Ectodermal cell (in vitro differentiated cells): Measurements from ENCODE around the gene GPATCH2L.

ENCODE experiments used
- H3K27ac ChIP-seq: 2 replicates; pipeline ENCODE4 v1.7.0; 2013; ENCODE audit warnings: mild to moderate bottlenecking, low read depth, low read length; ENCODE audit not compliant: insufficient read depth, poor library complexity, severe bottlenecking
- H3K27me3 ChIP-seq: 2 replicates; pipeline ENCODE4 v1.7.0; 2013; ENCODE audit warnings: mild to moderate bottlenecking, low read length; ENCODE audit not compliant: insufficient read depth, control insufficient read depth, poor library complexity, severe bottlenecking
- H3K36me3 ChIP-seq: one replicate; pipeline ENCODE4 v1.7.0; 2013; ENCODE audit warnings: low read length; ENCODE audit not compliant: control insufficient read depth, insufficient read depth
- H3K4me1 ChIP-seq: one replicate; pipeline ENCODE4 v1.7.0; 2013; ENCODE audit warnings: low read length; ENCODE audit not compliant: control insufficient read depth, insufficient read depth
- H3K4me3 ChIP-seq: 2 replicates; pipeline ENCODE4 v1.7.0; 2013; ENCODE audit warnings: low read depth, low read length, control low read depth; ENCODE audit not compliant: insufficient read depth
- H3K9me3 ChIP-seq: 2 replicates; pipeline ENCODE4 v1.7.0; 2013; ENCODE audit warnings: mild to moderate bottlenecking, low read length, moderate library complexity; ENCODE audit not compliant: control insufficient read depth
- WGBS, 2 experiments: methylation state at CpG; one replicate each; pipeline ENCODE4 v1.1.7; 2013; ENCODE audit warnings: missing lambda C conversion rate in 2 of 2; 5-methylcytosine and 5-hydroxymethylcytosine counted together

The GPATCH2L gene

DNA sequence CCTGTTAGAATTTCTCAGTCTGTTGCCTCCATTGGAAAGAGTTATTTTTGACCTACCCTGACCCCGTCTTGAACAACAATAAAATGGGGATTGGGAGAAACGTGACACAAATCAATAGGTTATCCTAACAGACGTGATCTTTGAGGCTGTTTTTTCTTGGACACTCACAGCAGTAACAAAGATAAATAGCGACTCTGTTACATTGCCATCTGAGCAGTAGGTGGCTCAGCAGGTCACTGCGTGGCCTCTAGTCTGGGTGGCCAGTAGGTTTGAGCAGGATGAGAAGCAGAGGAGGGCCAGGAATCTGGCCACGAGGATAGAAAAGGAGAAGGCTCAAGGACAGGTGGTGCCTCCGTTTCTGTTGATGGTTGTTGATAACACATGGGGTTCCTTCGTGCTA lies 101.4 kb downstream of the GPATCH2L start:
- Histone ChIP-seq H3K36me3 (no peaks in the 10 kb centered on the region), H3K9me3 (no peaks in the 10 kb centered on the region), H3K27ac (no peak overlapping the region), H3K4me3 (no peak overlapping the region), H3K4me1 (peaks cover 8% of the 10 kb centered on the region), H3K27me3 (no peaks in the 10 kb centered on the region)
- 91 to 92% methylated on average over 8 of the region's 8 CpGs for WGBS, 2 experiments

DNA sequence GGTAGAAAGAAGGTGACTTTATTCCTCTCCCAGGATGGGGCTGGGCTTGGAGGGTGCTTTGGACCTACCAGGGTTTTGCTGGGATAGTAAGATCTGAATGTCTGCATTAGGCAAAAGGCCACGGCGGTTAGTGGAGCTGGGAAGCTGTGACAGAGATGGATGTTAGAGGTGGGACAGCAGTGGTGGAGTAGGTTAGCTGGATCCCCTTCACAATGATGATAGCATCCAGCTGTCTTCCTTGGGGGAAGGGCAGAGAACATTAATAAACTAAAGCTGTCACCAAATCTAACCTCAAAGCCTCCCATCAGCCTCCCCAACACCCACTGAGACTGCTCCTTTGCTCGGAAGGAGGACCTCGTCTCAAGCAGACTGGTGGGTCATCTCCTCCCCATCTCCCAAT lies 104.8 kb downstream of the GPATCH2L start:
- Histone ChIP-seq H3K36me3 (no peaks in the 10 kb centered on the region), H3K4me3 (no peak overlapping the region), H3K27me3 (no peaks in the 10 kb centered on the region), H3K9me3 (no peaks in the 10 kb centered on the region), H3K4me1 (peaks cover 14% of the 10 kb centered on the region), H3K27ac (no peak overlapping the region)
- 44 to 46% methylated on average over 4 of the region's 4 CpGs for WGBS, 2 experiments

DNA sequence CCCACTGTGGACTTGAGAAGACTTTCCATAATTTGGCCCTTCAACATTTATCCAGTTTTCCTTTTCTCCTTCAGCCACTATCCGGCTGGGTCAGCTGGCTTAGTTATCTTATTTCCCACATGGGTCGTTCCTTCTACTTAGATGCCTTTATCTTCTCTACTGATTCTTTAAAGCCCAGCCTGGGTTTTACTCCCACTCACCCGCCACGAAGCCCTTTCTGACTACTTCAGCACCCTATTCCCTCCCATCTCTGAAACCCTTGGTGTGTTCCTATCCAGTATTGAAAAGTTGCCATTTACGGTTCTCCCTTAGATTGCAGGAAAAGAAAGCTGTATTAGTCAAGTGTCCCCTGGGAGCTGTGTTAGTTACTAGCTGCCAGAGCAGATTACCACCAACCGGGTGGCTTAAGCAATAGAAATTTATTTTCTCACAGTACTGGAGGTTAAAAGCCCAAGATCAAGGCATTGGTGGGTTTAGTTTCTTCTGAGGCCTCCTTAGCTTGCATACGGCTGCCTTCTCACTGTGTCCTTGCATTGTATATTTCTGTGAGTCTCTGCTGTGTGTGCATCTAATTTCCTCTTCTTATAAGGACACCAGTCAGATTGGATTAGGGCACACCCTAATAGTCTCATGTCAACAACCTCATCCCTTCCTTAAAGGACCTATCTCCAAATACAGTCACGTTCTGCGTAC lies 105.5 kb downstream of the GPATCH2L start:
- H3K27ac ChIP-seq, result no peak overlapping the region
- no peaks in the 10 kb centered on the region for H3K27me3 ChIP-seq
- no peaks in the 10 kb centered on the region for H3K36me3 ChIP-seq
- H3K4me3 ChIP-seq, result no peak overlapping the region
- H3K4me1 ChIP-seq, result peaks cover 21% of the 10 kb centered on the region
- 84 to 95% methylated on average over 9 of the region's 9 CpGs for WGBS, 2 experiments
- no peaks in the 10 kb centered on the region for H3K9me3 ChIP-seq

DNA sequence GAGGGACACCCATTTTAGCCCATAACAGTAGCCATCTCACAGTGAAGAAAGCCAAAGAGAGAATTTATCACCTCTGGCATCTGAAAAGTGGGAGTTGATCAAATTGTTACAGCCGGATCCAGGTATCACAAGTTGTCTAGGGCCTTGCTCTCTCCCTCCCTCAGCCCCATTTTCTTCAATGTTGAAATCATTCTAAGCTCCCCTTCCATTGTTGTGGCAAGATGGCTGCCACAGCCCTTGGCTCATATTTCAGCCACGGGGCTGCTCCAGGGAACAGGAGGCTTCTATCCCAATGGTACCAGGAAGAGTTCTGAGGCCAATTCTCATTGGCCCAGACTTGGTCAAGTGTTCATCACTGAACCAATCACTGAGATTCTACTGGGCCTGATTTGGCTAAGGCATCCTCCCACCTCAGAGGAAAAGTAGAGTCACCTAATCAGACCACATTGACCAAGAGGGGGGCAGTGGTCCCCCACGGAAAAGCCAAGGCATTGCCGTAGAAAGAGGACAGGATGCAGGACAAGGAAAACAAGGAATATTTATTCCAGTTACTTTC lies 106.2 kb downstream of the GPATCH2L start:
- H3K27ac ChIP-seq, result no peak overlapping the region
- no peak overlapping the region for H3K4me3 ChIP-seq
- no peaks in the 10 kb centered on the region for H3K36me3 ChIP-seq
- peaks cover 23% of the 10 kb centered on the region for H3K4me1 ChIP-seq
- WGBS, 2 experiments, result 89% methylated on average over 4 of the region's 4 CpGs
- H3K9me3 ChIP-seq, result no peaks in the 10 kb centered on the region
- H3K27me3 ChIP-seq, result no peaks in the 10 kb centered on the region

DNA sequence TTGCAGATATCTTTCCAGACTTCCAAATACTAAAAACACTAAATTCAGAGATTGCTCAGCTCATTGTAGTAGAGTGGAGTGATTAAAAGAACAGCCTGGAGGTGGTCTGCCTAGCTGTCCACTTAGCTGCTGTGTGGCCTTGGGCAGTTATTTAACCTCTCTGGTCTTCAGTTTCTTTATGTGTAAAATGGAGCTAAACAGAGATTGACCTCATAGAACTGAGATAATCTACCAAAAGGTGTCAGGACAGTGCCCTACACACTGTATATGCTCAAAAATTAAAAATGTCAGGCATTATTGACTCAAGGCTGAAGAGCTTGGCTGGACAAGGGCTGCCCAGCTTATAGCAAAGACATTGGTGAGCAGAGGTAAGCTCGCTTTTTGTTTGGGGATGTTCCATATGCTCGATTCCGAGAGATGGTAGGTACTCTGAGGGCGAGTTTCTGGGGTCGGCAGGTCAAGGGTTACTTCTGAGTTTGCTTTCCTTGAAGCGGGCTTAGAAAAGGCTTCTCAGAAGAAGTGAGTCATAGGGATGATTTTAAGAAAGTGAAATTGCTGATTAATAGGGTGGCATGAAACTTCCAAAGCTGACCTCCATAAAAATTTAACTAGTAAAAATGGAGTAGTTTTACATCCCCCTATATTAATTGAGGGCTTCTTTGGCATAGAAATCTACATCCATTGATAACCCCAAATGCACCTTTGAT lies 107.5 kb downstream of the GPATCH2L start:
- peaks cover 23% of the 10 kb centered on the region for H3K4me1 ChIP-seq
- WGBS, 2 experiments, result 85 to 90% methylated on average over 6 of the region's 6 CpGs
- no peaks in the 10 kb centered on the region for H3K9me3 ChIP-seq
- no peaks in the 10 kb centered on the region for H3K27me3 ChIP-seq
- H3K4me3 ChIP-seq, result no peak overlapping the region
- no peaks in the 10 kb centered on the region for H3K36me3 ChIP-seq
- H3K27ac ChIP-seq, result no peak overlapping the region

DNA sequence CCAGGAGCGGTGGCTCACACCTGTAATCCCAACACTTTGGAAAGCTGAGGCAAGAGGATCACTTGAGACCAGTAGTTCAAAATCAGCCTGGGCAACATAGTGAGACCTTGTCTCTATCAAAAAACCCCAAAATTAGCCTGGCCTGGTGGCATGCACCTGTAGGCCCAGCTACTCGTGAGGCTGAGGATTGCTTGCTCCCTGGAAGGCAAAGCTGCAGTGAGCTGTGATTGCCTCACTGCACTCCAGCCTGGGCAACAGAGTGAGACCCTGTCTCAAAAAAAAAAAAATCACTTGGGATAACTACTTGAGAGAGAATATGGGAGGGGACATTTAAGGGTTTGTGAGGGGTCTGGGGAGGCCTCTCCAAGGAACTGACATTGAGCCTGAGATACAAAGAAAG lies 109.0 kb downstream of the GPATCH2L start:
- no peak overlapping the region for H3K27ac ChIP-seq
- peaks cover 23% of the 10 kb centered on the region for H3K4me1 ChIP-seq
- no peaks in the 10 kb centered on the region for H3K27me3 ChIP-seq
- no peak overlapping the region for H3K4me3 ChIP-seq
- WGBS, 2 experiments, result 56 to 74% methylated on average over 2 of the region's 2 CpGs
- H3K9me3 ChIP-seq, result no peaks in the 10 kb centered on the region
- H3K36me3 ChIP-seq, result no peaks in the 10 kb centered on the region

DNA sequence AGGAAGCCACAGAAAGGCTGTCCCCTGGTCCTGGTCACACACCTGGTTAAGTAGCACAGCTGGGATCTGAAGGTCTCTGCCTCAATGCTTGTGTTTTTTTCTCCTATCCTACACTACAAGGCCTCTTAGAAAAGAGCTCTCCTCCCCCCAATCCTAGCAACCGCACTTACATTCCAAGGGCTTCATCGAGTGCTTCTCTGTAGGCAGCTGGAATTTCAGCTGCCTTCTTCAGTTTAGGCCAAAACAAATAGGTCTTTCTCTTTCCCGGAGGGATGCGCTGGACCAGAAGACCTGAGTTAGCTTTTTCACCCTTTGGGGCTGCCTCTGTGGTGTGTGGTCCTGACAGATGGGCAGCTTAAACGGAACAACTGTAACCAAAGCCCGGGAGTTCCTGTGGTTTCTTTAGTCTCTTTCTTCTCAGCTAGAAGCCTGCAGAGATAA lies 109.7 kb downstream of the GPATCH2L start:
- Histone ChIP-seq H3K4me3 (no peak overlapping the region), H3K27me3 (no peaks in the 10 kb centered on the region), H3K27ac (peak overlapping the region; percentile 27), H3K4me1 (peaks cover 23% of the 10 kb centered on the region), H3K9me3 (no peaks in the 10 kb centered on the region), H3K36me3 (no peaks in the 10 kb centered on the region)
- WGBS, 2 experiments, result 1 to 2% methylated on average over 6 of the region's 6 CpGs

DNA sequence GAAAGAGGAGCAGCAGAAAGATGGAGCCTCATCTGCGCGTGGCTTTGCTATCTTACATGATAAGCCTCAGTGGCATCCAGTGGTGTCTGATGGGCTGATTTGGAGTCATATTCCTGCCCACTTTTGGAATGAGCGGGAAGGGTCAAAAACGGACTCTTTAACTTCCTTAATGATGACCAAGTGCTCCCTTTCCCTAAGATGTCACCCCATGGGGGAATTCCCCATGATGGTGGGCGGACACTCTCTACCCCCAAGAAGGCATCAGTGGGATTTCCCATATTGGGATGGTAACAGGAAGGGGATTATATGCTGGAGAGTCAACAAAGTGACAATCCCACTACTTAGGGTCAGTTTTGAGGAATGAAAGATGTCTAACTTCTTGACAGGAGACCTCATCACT lies 110.9 kb downstream of the GPATCH2L start:
- no peaks in the 10 kb centered on the region for H3K9me3 ChIP-seq
- H3K27me3 ChIP-seq, result no peaks in the 10 kb centered on the region
- no peak overlapping the region for H3K4me3 ChIP-seq
- WGBS, 2 experiments, result 91 to 97% methylated on average over 4 to 5 of the region's 5 CpGs
- peaks cover 17% of the 10 kb centered on the region for H3K4me1 ChIP-seq
- no peak overlapping the region for H3K27ac ChIP-seq
- H3K36me3 ChIP-seq, result no peaks in the 10 kb centered on the region
